DOHH2 (cell line): ENCODE results near the gene SPEM2.

Experiments
- H3F3A ChIP-seq: fragments of 200-600 bp; sonication (generic), shearing (Covaris generic); 2 replicates; pipeline ENCODE4 v1.6.0; 2016; ENCODE audit warnings: antibody characterized with exemption, mild to moderate bottlenecking; ENCODE audit not compliant: control insufficient read depth, insufficient read depth
- H3K27ac ChIP-seq: fragments of 200-600 bp; sonication (generic); 2 replicates; pipeline ENCODE4 v1.5.1; 2014; ENCODE audit warnings: low read depth, mild to moderate bottlenecking, low read length, moderate library complexity
- H3K27me3 ChIP-seq: fragments of 200-600 bp; sonication (generic); 2 replicates; pipeline ENCODE4 v1.6.1; 2014; ENCODE audit warnings: mild to moderate bottlenecking, low read length, mixed read lengths; ENCODE audit not compliant: control insufficient read depth
- H3K36me3 ChIP-seq: fragments of 200-600 bp; sonication (generic); 2 replicates; pipeline ENCODE4 v1.6.1; 2014; ENCODE audit warnings: mild to moderate bottlenecking, low read length, moderate library complexity, mixed read lengths; ENCODE audit not compliant: control insufficient read depth
- H3K4me1 ChIP-seq: fragments of 200-600 bp; sonication (generic); 2 replicates; pipeline ENCODE4 v1.6.1; 2014; ENCODE audit warnings: mild to moderate bottlenecking, low read length, mixed read lengths; ENCODE audit not compliant: control insufficient read depth
- H3K4me2 ChIP-seq: fragments of 200-600 bp; sonication (generic); 2 replicates; pipeline ENCODE4 v1.6.0; 2014; ENCODE audit warnings: mild to moderate bottlenecking, low read length, moderate library complexity
- H3K4me3 ChIP-seq: fragments of 200-600 bp; sonication (generic); 2 replicates; pipeline ENCODE4 v1.5.1; 2014; ENCODE audit warnings: mild to moderate bottlenecking, low read length, mixed read lengths
- H3K79me2 ChIP-seq: fragments of 200-600 bp; sonication (generic); 2 replicates; pipeline ENCODE4 v1.6.1; 2014; ENCODE audit warnings: mild to moderate bottlenecking, low read length, mixed read lengths; ENCODE audit not compliant: control insufficient read depth
- H3K9me2 ChIP-seq: fragments of 200-600 bp; sonication (generic); replicated peaks from 2 replicates; pipeline ENCODE4 v1.6.1; 2014; ENCODE audit warnings: mild to moderate bottlenecking, low read length, mixed read lengths; ENCODE audit not compliant: control insufficient read depth
- H3K9me3 ChIP-seq: fragments of 200-600 bp; sonication (generic); 2 replicates; pipeline ENCODE4 v1.6.1; 2014; ENCODE audit warnings: antibody characterized with exemption, low read length, mixed read lengths; ENCODE audit not compliant: control insufficient read depth, insufficient read depth
- H4K20me1 ChIP-seq: fragments of 200-600 bp; sonication (generic); 2 replicates; pipeline ENCODE4 v1.6.0; 2014; ENCODE audit warnings: low read depth, mild to moderate bottlenecking, antibody characterized with exemption, low read length, moderate library complexity; ENCODE audit not compliant: control insufficient read depth, insufficient read depth
- EZH2phosphoT487 ChIP-seq: fragments of 200-600 bp; sonication (generic); IDR thresholded peaks from 2 replicates; pipeline ENCODE4 v1.6.1; 2017; ENCODE audit warnings: borderline replicate concordance, mild to moderate bottlenecking, antibody characterized with exemption, low read length, moderate library complexity, mixed read lengths
- TF ChIP-seq, protein P1 (sequence below): fragments of 200-600 bp; sonication (generic); IDR thresholded peaks from one replicate; pipeline ENCODE4 v1.5.1; 2014; ENCODE audit warnings: antibody characterized with exemption, mild to moderate bottlenecking, low read depth, low read length; ENCODE audit not compliant: poor library complexity, severe bottlenecking

SPEM2 gene

DNA sequence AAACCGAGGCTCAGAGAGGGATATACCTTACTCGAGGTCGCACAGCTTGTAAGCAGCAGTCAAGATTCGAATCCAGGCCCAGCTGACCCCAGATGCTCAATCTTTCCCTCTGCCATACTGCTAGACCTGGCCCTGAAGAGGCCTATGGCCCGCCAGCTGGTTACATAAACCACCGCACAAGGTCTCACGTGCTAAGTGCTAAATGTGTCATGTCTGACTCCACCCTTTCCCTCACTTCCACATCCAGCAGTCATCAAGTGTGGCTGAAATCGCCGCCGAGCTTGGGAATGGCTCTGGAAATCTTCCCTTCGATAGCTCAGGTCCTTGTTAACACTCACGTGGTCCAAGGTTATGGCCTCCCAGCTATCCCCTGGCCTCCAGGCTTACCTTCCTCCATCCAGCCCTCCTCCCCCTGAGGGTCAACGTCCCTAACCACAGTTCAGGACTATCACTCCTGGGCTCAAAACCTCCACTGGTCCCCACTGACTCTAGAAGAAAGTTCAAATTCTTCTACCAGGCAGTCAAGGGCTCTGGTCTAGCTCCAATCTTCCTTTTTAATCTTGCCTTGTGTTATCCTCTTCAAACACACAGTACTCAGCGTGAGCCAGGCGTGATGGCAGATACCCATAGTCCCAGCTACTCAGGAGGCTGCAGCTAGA lies 50.5 kb downstream of the SPEM2 start:
- Histone ChIP-seq H3K4me1 (peaks cover 24% of the 10 kb centered on the region), H3K79me2 (peaks cover 44% of the 10 kb centered on the region), H3K27me3 (no peaks in the 10 kb centered on the region), H3K4me3 (no peak overlapping the region), H3K4me2 (no peak overlapping the region), H3K27ac (no peak overlapping the region), H3F3A (0 out of 2 replicates have a peak, but pooled peaks cover 3% of the 10 kb centered on the region), H4K20me1 (no peaks in the 10 kb centered on the region), H3K9me2 (no peaks in the 10 kb centered on the region), H3K9me3 (no peaks in the 10 kb centered on the region), H3K36me3 (no peaks in the 10 kb centered on the region)
- TF ChIP-seq EZH2phosphoT487: no peak
- TF ChIP-seq, protein P1, sequence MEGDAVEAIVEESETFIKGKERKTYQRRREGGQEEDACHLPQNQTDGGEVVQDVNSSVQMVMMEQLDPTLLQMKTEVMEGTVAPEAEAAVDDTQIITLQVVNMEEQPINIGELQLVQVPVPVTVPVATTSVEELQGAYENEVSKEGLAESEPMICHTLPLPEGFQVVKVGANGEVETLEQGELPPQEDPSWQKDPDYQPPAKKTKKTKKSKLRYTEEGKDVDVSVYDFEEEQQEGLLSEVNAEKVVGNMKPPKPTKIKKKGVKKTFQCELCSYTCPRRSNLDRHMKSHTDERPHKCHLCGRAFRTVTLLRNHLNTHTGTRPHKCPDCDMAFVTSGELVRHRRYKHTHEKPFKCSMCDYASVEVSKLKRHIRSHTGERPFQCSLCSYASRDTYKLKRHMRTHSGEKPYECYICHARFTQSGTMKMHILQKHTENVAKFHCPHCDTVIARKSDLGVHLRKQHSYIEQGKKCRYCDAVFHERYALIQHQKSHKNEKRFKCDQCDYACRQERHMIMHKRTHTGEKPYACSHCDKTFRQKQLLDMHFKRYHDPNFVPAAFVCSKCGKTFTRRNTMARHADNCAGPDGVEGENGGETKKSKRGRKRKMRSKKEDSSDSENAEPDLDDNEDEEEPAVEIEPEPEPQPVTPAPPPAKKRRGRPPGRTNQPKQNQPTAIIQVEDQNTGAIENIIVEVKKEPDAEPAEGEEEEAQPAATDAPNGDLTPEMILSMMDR: no peak

DNA sequence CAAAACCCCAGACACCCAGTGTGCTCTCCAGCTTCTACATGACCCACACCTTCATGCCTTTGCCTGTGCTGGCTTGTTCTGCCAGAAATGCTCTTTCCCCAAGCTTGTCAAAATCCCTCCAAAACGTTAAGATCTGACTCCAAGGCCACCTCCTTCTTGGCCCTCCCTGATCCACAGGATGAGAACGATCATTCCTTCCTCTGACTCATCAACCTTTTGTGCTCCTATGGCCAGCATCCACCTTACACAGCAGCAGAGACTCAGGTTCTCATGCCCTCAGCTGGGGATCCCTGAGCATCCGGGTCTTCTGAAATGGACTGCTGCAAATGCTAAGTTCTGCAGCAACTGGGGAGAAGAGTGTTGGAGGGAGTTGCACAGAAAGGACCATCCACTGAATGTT lies 51.1 kb downstream of the SPEM2 start:
- H3K9me3 ChIP-seq: no peaks in the 10 kb centered on the region
- peaks cover 4% of the 10 kb centered on the region; the same call in 1 of the 2 replicates for H3F3A ChIP-seq
- no peak for TF ChIP-seq EZH2phosphoT487
- TF ChIP-seq, protein P1: no peak
- H3K36me3 ChIP-seq: no peaks in the 10 kb centered on the region
- H3K9me2 ChIP-seq: no peaks in the 10 kb centered on the region
- no peaks in the 10 kb centered on the region for H3K27me3 ChIP-seq
- H3K4me3 ChIP-seq: no peak overlapping the region
- H3K4me1 ChIP-seq: peaks cover 24% of the 10 kb centered on the region
- no peak overlapping the region for H3K27ac ChIP-seq
- H4K20me1 ChIP-seq: no peaks in the 10 kb centered on the region
- no peak overlapping the region for H3K4me2 ChIP-seq
- peaks cover 44% of the 10 kb centered on the region for H3K79me2 ChIP-seq

DNA sequence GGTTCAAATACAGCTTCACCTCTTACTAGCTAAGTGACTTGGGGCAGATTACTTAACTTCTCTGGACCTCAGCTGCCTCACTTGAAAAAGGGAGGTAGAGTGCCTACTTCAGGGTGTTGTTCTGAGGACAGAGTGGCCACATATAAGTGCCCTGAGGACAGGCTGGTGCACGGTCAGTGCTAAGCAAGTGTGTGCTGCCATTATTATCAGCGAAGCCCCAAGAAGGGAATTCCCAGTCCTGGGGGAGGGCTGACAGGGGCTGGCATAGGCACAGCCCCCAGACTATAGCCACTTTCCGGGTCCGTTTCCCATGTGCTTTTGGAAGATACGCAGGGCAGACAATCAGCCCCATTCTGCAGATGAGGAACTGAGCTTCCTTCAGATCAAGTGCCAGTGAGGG lies 51.5 kb downstream of the SPEM2 start:
- no peaks in the 10 kb centered on the region for H3K27me3 ChIP-seq
- H3F3A ChIP-seq: peaks cover 3% of the 10 kb centered on the region; the same call in 1 of the 2 replicates
- no peak overlapping the region for H3K4me2 ChIP-seq
- no peaks in the 10 kb centered on the region for H3K9me2 ChIP-seq
- H3K27ac ChIP-seq: no peak overlapping the region
- peaks cover 24% of the 10 kb centered on the region for H3K4me1 ChIP-seq
- no peak overlapping the region for H3K4me3 ChIP-seq
- H3K9me3 ChIP-seq: no peaks in the 10 kb centered on the region
- H3K36me3 ChIP-seq: no peaks in the 10 kb centered on the region
- H4K20me1 ChIP-seq: no peaks in the 10 kb centered on the region
- TF ChIP-seq, protein P1: no peak
- TF ChIP-seq EZH2phosphoT487: no peak
- H3K79me2 ChIP-seq: peaks cover 44% of the 10 kb centered on the region
